ENCODE results near the gene SLC25A46.

GRCh38 chr5:110803467-110804326 lies 64.9 kb downstream of the SLC25A46 start:
- TF ChIP-seq, protein P1, sequence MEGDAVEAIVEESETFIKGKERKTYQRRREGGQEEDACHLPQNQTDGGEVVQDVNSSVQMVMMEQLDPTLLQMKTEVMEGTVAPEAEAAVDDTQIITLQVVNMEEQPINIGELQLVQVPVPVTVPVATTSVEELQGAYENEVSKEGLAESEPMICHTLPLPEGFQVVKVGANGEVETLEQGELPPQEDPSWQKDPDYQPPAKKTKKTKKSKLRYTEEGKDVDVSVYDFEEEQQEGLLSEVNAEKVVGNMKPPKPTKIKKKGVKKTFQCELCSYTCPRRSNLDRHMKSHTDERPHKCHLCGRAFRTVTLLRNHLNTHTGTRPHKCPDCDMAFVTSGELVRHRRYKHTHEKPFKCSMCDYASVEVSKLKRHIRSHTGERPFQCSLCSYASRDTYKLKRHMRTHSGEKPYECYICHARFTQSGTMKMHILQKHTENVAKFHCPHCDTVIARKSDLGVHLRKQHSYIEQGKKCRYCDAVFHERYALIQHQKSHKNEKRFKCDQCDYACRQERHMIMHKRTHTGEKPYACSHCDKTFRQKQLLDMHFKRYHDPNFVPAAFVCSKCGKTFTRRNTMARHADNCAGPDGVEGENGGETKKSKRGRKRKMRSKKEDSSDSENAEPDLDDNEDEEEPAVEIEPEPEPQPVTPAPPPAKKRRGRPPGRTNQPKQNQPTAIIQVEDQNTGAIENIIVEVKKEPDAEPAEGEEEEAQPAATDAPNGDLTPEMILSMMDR (IDR thresholded peaks at IDR 0.05), result no peak
- no peak for TF ChIP-seq POLR2A (IDR thresholded peaks at IDR 0.05)
- no peak for TF ChIP-seq POLR2AphosphoS5 (IDR thresholded peaks at IDR 0.05)
- TF ChIP-seq EP300 (IDR thresholded peaks at IDR 0.05), result no peak
